ENCODE measurements around the gene NKAIN2.
"Not testable (repeated sequence)": the region's sequence is repeated elsewhere in the genome, so short reads cannot be mapped to it uniquely, and the experiment has no call there.

Gene NKAIN2

DNA sequence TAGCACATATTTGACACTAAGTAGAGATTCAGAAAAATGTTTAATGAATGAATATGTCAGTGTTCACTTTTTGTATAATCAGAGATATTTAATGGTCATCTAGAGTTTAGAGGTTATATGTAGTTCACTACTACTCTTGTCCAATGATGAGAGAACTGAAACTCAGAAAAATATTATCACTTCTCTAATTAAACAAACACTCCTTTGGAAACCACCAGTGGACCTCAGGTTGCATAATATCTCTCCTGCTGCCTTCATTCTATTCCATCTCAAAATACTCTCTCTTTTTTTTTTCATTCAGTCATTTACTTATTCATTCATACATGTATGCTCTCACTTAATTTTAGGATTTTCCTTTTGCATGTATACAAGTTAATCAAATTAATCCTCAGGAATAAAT lies 735.4 kb downstream of the NKAIN2 start:
- in situ Hi-C loops (cut with MboI; ENCODE audit: low sequenced_read_pairs), result no loop called here

DNA sequence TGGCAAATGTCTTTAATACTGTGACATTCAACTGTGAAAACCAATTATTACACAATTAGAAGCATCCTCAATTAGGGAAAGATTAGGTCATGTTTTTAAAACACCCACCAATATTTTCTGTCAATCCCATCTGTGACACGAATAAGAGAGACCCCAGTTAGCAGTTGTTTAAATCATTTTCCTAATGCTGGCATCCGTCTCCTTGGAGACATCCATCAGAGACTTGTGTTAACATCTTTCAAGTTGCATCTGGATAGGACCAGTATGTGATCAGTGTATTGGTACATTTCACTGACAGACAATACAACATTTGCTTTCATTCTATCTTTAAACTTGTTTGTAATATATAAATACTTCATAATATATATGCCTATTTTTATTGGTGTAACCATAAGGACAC lies 737.9 kb downstream of the NKAIN2 start:
- in situ Hi-C loops (cut with MboI; ENCODE audit: low sequenced_read_pairs), result no loop called here

DNA sequence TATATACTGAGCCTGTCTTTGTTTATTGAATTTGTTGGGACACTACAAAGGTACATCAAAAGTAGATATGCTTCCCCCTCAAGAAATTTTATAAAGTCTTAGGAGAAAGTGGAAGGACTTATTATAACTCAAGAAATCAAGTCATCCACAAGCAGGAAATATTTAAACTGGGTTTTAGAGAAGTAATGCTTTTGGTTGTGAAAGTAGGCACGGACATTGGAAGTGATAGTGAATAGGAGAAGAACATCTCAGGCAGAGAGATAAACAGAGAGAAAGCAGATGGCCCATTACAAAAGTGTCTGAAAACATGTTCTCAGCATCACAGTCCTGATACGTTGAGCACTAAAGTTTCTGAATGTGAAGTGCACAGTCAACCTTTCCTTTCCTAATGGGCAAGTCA lies 742.9 kb downstream of the NKAIN2 start:
- in situ Hi-C loops (cut with MboI; ENCODE audit: low sequenced_read_pairs), result no loop called here

DNA sequence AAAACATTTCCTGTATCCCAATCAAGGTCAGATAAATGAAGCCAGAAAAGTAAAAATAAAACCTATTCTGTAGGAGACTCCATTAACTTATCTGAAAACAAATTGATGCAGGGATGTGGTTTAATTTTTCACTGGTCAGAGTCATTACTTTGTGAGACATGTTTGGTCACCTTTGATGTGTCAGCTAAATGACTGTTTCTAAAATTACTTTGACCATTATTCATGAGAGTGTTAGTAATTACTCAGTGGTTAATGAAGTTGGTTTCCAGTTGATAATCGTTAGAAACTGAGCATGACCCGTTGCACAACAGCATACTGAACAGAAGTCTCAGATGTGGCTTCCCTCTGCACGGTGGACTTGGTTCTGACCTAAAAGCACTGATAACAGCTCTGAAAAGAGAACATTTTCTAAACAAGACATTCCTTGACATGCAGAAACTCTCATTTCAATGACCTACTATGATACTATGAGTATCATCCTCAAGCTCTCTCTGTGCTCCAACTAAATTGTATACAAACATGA lies 748.1 kb downstream of the NKAIN2 start:
- in situ Hi-C loops (cut with MboI; ENCODE audit: low sequenced_read_pairs), result no loop called here

DNA sequence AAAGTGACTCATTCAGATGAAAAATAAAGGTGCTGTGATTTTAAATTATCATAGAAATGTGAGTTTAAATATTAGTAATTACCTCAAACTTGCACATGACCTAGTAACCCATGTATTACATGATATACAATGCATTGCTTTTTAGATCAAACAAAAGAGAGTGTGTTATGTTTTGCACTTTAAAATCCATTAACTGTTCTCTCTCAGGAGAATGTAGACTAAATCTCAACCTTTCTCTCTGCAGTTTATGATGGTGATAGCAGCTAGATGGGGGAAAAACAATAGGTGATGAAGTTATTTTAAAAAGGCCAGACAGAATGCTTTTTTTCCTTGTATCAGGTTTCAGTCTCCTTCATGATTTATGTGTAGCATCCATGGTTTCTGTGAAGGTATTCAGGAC lies 754.2 kb downstream of the NKAIN2 start:
- in situ Hi-C loops (cut with MboI; ENCODE audit: low sequenced_read_pairs), result no loop called here

DNA sequence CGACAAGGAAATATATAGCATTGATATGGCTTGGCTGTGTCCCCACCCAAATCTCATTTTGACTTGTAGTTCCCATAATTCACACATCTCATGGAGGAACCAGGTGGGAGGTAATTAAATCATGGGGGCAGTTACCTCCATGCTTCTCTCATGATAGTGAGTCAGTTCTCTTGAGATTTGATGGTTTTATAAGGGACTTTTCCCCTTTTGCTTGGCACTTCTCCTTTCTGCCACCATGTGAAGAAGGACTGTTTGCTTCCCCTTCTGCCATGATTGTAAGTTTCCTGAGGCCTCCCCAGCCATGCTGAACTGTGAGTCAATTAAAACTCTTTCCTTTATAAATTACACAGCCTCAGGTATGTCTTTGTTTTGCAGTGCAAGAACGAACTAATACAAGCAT lies 756.4 kb downstream of the NKAIN2 start:
- in situ Hi-C loops (cut with MboI; ENCODE audit: low sequenced_read_pairs), result not testable (repeated sequence)

DNA sequence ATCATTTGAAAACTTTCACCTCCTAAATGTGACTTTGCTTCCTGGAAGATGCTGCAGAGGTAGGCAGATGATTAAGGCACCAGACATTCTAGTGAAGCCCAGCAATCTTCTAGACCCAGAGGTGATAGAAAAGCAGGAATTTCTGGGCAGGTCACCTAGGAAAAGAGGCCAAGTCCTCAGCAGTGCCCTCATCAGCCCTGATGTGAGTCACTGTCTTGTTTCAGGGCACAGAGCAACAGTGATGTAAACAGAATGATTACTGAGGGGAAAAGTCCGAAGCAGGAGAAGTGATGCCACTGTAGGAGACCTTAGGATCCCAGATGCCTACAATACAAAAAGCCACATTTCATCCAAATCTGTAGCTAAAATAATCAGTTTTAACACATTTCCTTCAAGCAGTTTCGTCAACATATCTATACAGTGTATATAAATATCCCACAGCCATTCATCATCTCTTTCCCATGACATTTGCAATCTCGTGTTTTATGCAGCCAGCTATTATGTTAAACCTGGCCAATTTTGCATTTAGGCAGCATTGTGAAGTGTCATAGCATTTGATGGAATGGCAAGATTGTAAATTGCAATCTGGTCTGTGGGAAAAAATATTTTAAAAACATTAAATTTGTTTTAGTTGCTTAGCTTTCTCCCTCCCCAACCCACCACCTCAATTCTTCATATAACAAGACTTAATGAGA lies 757.4 kb downstream of the NKAIN2 start:
- in situ Hi-C loops (cut with MboI; ENCODE audit: low sequenced_read_pairs), result no loop called here

DNA sequence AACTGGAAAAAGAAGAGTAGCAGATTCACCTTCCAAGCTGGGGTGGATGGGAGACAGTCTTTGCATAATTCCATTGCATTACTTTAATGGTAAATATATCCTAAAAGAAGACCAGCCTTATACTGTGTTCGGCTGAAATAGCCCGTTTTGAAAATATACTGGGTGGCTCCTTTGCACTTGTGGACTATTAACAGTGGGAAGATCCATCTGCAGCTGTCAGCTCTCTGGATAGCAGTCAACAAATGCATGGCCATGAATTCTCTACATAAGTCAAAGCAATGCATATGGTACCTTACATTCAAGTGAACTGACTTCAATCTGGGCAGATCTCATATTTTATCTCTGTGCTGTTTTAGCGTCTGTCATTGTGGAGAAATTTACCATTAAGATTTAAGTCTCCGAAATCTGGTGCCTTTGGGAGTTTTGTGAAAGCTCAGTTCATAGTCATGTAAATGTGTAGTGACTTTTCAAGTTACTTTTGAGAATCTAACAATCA lies 758.0 kb downstream of the NKAIN2 start:
- in situ Hi-C loops (cut with MboI; ENCODE audit: low sequenced_read_pairs), result no loop called here

DNA sequence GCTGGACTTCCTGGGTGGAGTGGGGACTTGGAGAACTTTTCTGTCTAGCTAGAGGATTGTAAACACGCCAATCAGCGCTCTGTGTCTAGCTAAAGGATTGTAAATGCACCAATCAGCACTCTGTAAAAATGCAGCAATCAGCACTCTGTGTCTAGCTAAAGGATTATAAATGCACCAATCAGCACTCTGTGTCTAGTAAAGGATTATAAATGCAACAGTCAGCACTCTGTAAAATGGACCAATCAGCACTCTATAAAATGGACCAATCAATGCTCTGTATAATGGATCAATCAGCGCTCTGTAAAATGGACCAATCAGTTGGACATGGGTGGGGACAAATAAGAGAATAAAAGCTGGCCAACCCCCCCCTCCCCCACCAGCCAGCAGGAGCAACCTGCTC lies 760.5 kb downstream of the NKAIN2 start:
- in situ Hi-C loops (cut with MboI; ENCODE audit: low sequenced_read_pairs), result not testable (repeated sequence)

DNA sequence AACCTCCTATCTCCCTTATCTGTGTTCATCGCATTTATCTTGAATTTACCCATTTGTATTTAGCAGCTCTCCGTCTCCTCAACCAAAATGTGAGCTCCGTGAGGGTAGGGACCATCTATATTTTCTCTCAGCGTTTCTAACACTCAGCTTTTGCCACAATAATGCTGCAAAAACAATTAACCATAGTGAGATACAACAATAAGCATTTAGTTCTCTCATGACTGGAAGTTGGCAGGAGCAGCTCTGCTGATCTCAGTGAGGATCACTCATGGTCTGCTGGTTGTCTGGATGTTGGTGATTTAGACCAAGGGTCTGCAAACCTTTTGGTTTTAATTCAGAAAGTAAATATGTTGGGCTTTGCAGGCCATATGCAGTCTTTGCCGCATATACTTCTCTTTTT lies 763.7 kb downstream of the NKAIN2 start:
- in situ Hi-C loops (cut with MboI; ENCODE audit: low sequenced_read_pairs), result no loop called here

DNA sequence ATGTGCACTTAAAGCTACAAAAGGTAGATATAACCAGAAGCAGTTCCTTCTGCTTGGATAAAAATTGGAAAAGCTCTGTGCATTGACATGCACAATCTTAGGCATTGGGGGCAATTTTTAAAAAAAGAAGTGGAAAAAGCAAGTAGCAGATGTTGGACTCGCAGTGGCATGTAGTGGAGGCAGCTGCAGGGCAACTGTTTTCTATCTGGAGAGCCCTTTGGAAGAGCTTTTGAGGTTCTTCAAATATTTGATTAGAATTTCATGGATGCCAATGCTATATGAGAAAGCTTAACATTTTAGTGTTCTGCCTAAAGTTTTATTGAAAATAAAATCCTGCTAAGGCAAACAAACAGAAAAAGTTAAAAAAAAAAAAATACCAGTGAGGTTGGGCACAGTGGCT lies 770.3 kb downstream of the NKAIN2 start:
- in situ Hi-C loops (cut with MboI; ENCODE audit: low sequenced_read_pairs), result no loop called here

DNA sequence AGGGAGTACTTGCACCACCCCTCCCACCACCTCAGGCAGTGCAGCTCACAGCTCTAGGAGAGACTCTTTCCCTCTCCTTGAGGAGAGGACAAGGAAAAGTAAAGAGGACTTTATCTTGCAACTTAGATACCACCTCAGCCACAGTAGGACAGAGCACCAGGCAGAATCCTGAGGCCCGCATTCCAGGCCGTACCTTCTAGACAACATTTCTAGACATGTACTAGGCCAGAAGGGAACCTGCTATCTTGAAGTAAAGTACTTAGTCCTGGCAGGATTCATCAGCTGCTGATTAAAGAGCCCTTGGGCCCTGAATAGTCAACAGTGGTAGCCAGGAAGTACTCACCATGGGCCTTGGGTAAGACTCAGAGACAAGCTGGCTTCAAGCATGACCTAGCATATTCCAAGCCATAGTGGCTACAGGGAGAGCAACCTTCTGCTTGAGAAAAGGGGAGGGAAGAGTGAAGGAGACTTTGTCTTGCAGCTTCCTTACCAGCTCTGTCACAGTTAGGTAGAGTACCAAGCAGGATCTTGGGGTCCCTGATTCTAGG lies 774.1 kb downstream of the NKAIN2 start:
- in situ Hi-C loops (cut with MboI; ENCODE audit: low sequenced_read_pairs), result no loop called here

DNA sequence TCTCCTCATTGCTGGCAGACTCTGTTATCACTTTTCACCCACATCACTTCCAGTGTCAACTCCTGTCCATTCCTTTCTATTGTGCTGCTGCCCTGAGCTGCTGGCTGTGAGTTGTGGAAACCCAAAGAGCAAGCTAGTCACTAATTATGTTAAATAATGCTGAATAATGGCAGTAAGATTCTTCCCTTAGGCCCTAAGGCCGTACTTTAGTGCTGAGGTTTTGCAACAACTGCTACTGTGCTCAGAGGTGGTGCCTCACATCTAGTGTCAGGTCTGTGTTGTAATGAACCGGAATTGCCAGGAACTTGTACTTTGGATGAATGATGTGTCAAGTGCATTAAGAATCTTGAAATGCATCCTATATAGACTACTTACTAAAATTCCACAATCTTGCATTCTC lies 786.3 kb downstream of the NKAIN2 start:
- in situ Hi-C loops (cut with MboI; ENCODE audit: low sequenced_read_pairs), result no loop called here

DNA sequence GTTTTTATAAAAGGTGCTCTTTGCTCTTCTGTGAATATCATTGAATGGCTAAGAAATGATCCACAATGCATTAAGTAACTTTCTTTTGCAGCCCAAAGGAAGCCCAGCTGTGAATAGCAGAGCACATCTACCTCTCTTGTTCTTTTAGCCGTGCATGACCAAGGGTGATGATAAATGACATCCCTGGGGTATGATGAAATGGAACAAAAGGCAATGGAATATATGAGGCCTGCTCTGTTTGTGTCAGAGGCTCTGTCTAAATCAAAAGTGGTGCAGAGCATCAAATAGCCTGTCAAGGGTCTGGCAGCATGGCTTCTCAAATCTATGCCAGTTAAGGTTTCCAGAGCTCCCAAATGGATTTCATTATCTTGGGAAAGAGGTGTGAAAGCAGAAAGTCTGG lies 796.0 kb downstream of the NKAIN2 start:
- in situ Hi-C loops (cut with MboI; ENCODE audit: low sequenced_read_pairs), result no loop called here

DNA sequence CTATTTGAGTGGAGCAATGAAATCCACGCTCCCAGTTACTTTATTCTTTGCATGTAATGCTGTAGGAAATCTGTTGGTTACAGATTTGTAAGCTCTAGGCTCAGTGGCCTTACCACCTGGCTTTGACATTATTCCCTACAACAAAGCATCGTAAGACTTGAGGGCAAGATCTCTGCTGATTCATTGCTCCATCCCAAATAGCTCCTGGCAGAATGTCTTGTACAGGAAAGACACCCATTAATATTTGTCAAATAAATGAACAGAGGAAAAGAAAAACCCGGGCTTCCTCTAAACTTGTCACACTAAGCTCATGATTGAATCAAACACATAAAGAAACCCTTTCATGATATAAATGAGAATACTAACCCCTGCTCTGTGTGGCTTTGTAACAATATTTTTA lies 801.1 kb downstream of the NKAIN2 start:
- in situ Hi-C loops (cut with MboI; ENCODE audit: low sequenced_read_pairs), result no loop called here

DNA sequence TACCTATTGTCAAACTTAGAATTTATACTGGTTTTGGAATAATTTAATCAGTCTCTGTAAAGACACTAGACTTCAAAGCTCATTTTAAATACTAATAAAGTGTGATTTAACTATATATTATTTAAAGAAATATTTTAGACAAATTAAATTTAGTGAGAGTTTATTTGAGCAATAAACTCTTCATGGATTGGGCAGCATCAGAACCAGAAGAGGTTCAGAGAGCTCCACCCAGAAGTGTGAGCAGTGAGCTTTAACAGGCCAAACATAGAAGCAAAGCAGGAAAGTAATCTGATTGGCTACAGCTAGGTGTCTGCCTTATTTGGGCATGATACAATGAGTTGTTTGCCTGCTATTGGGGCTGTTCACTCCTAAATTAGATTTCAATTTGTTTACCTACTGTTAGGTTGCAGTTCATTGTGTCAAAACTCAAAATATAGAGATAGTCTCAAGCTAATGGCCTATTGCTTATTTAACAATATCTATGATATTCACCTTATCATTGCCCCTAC lies 803.5 kb downstream of the NKAIN2 start:
- in situ Hi-C loops (cut with MboI; ENCODE audit: low sequenced_read_pairs), result no loop called here

DNA sequence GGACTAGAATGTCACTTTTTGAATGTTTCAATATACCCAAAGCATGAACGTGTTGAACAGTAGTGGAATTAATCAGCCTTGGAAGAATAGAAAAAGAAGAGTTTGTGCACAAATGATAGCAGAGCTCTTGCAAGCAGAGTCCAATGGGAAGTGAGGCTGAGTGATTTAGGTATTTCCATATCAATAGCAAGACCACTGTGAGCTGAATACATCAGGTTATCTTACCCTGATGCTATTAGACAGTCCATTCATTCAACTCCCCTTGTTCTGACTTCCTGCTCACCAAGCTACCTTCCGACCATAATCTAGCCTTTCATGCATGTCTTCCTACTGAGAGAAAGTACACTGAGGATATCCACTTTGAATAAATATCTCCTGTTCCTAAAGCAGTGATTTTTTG lies 809.4 kb downstream of the NKAIN2 start:
- in situ Hi-C loops (cut with MboI; ENCODE audit: low sequenced_read_pairs), result no loop called here

DNA sequence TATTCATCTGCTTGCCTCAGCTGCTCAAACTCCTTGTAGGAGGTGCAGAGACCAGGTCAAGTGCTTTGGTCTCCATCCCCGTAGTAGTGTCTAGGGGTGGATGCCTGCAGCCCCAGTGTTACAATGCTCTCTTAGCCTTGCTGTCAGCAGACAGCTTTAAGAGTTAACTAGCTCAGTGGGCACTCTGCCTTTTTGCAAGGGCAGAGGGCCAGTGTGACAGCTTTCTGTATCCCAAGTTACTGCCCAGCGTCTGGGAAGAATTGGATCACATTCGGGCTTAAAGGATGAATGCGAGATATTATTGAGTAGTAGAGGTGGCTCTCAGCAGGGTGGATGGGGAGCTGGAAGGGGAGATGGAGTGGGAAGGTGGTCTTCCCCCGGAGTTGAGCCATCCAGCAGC lies 818.7 kb downstream of the NKAIN2 start:
- in situ Hi-C loops (cut with MboI; ENCODE audit: low sequenced_read_pairs), result no loop called here

DNA sequence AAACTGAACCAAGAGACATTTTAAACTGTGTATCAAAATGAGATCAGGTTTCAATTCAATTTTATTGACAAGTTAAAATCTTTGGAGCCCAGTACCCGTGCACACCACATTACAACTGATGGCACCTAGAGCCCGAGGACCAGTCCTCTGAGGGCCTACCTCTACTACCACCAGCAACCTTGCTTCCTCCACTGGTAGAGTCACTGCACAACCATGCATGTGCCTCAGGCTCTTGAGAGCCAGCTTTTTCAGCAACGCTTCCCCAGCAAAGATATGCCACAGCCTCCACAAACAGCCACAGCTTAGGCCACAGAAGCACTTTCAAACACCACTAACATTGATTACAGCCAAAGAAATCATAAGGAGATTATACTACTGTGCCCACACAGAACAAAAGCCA lies 830.0 kb downstream of the NKAIN2 start:
- in situ Hi-C loops (cut with MboI; ENCODE audit: low sequenced_read_pairs), result no loop called here

DNA sequence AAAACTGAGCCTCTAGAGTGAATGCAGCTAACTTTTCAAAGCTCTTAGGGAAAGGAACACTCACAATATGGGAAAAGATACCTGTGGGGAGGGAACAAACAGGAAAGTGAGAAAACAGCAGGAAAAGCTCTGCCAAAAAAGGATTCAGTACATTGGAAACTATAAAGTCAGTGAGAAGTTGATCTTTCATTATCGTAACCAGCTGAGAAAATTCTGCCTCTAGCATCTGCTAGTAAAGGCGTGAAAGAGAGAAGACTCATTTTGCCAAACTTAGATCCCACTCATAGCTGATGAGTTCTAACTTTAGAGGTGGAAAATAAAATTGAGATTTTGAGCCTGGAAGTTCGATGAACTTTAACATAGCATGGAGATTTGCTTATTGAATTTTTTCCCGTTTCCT lies 836.8 kb downstream of the NKAIN2 start:
- in situ Hi-C loops (cut with MboI; ENCODE audit: low sequenced_read_pairs), result no loop called here

DNA sequence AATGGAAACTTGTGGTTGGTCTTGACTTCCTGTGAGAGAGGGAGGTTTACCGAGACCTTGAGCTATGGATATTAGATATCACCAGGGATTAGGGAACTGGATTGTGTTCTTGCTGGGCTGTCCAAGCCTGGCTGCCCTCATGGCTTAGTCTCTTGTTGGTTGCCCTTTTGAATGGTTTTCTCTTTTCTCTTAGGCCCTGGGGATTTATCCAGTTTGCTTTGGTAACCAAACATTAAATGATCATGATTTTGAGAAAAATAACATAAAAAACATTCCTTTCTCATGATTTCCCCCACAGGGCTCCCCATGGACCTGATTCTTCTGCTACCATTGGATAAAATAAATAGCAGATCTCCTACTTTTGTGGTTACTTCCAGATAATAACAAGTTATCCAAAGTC lies 852.2 kb downstream of the NKAIN2 start:
- in situ Hi-C loops (cut with MboI; ENCODE audit: low sequenced_read_pairs), result no loop called here

DNA sequence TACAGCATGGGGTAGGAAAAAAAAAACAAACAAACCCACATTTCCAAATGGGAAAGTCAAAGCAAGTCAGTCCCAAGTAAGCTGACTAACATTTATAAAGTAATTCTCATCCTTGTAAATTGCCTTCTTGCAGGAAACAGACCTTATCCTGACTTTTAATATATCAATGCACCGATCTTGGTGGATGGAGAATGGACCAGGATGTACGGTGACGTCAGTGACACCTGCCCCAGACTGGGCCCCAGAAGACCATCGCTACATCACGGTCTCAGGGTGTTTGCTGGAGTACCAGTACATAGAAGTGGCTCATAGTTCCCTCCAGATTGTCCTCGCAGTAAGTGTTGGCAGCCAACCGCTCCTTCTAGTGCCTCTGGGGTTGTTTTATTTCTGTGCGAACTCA lies 854.4 kb downstream of the NKAIN2 start:
- in situ Hi-C loops (cut with MboI; ENCODE audit: low sequenced_read_pairs), result no loop called here

DNA sequence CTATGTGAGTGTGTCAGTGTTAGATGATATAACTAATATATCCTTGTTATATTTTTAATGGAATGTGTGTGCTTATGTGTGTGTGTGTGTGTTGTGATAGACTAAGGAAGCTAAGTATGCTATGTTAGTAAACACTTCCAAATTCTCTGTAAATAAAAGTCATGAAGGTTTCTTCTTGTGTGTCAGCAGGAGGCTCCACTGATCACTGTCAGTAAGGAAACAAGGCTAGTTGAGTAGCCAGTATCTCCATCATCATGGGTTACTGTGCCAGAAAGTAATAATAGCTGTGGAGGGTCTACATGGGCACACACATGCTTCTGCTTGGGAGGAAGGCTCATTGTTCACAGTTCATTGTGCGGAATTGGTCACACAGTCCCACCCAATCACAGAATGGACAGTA lies 855.8 kb downstream of the NKAIN2 start:
- in situ Hi-C loops (cut with MboI; ENCODE audit: low sequenced_read_pairs), result no loop called here
